ENCODE measurements around the gene IBSP. TPM values are rescaled to one million over a fixed set of nuclear protein-coding genes. Genes with fewer than 3 reads are reported as not detected.

Gene IBSP
- 0.21 TPM for total RNA-seq

GRCh38 chr4:87799301-87800113, at the start of gene IBSP:
Gene IBSP, plus strand, starts transcription at chr4:87799554. Its CDS starts 2,808 bp downstream, at chr4:87802362.
- Histone ChIP-seq H3K9me3 (ENCODE audit: low read depth, low read length) (no peaks in the 10 kb centered on the region), H3K4me3 (ENCODE audit: low read length) (no peak within 1 kb of the TSS), H3K4me1 (ENCODE audit: insufficient read depth, low read length) (no peaks in the 10 kb centered on the region), H3K27me3 (ENCODE audit: insufficient read depth, low read length) (no peaks in the 10 kb centered on the region)

GRCh38 chr4:87749883-87750282, 49.5 kb upstream of the IBSP start:
- H3K27me3 ChIP-seq (ENCODE audit: insufficient read depth, low read length): no peaks in the 10 kb centered on the region
- no peaks in the 10 kb centered on the region for H3K9me3 ChIP-seq (ENCODE audit: low read depth, low read length)
- H3K4me3 ChIP-seq (ENCODE audit: low read length): no peak overlapping the region
- no peaks in the 10 kb centered on the region for H3K4me1 ChIP-seq (ENCODE audit: insufficient read depth, low read length)

GRCh38 chr4:87758270-87758669, 41.1 kb upstream of the IBSP start:
- Histone ChIP-seq H3K27me3 (ENCODE audit: insufficient read depth, low read length) (no peaks in the 10 kb centered on the region), H3K4me1 (ENCODE audit: insufficient read depth, low read length) (no peaks in the 10 kb centered on the region), H3K9me3 (ENCODE audit: low read depth, low read length) (no peaks in the 10 kb centered on the region), H3K4me3 (ENCODE audit: low read length) (no peak overlapping the region)

- no peak overlapping the region for H3K4me3 ChIP-seq (ENCODE audit: low read length)
- H3K4me1 ChIP-seq (ENCODE audit: insufficient read depth, low read length): no peaks in the 10 kb centered on the region
- no peaks in the 10 kb centered on the region for H3K9me3 ChIP-seq (ENCODE audit: low read depth, low read length)
- H3K27me3 ChIP-seq (ENCODE audit: insufficient read depth, low read length): no peaks in the 10 kb centered on the region
Observed at GRCh38 chr4:87762311-87762710, 37.0 kb upstream of the IBSP start.

- no peak overlapping the region for H3K4me3 ChIP-seq (ENCODE audit: low read length)
- no peaks in the 10 kb centered on the region for H3K9me3 ChIP-seq (ENCODE audit: low read depth, low read length)
- H3K4me1 ChIP-seq (ENCODE audit: insufficient read depth, low read length): no peaks in the 10 kb centered on the region
- H3K27me3 ChIP-seq (ENCODE audit: insufficient read depth, low read length): no peaks in the 10 kb centered on the region
Observed at GRCh38 chr4:87781569-87781968, 17.8 kb upstream of the IBSP start.

- Histone ChIP-seq H3K27me3 (ENCODE audit: insufficient read depth, low read length) (no peaks in the 10 kb centered on the region), H3K9me3 (ENCODE audit: low read depth, low read length) (no peaks in the 10 kb centered on the region), H3K4me3 (ENCODE audit: low read length) (no peak overlapping the region), H3K4me1 (ENCODE audit: insufficient read depth, low read length) (no peaks in the 10 kb centered on the region)
Observed at GRCh38 chr4:87783781-87784180, 15.6 kb upstream of the IBSP start.

GRCh38 chr4:87785731-87786509, 13.4 kb upstream of the IBSP start:
- Histone ChIP-seq H3K4me1 (ENCODE audit: insufficient read depth, low read length) (no peaks in the 10 kb centered on the region), H3K4me3 (ENCODE audit: low read length) (no peak overlapping the region), H3K27me3 (ENCODE audit: insufficient read depth, low read length) (no peaks in the 10 kb centered on the region), H3K9me3 (ENCODE audit: low read depth, low read length) (no peaks in the 10 kb centered on the region)

- H3K27me3 ChIP-seq (ENCODE audit: insufficient read depth, low read length): no peaks in the 10 kb centered on the region
- no peak overlapping the region for H3K4me3 ChIP-seq (ENCODE audit: low read length)
- no peaks in the 10 kb centered on the region for H3K9me3 ChIP-seq (ENCODE audit: low read depth, low read length)
- peaks cover 10% of the 10 kb centered on the region for H3K4me1 ChIP-seq (ENCODE audit: insufficient read depth, low read length)
Observed at GRCh38 chr4:87802858-87803257, 3.5 kb downstream of the IBSP start.

GRCh38 chr4:87803421-87803820, 4.1 kb downstream of the IBSP start:
- no peak overlapping the region for H3K4me3 ChIP-seq (ENCODE audit: low read length)
- H3K27me3 ChIP-seq (ENCODE audit: insufficient read depth, low read length): no peaks in the 10 kb centered on the region
- no peaks in the 10 kb centered on the region for H3K9me3 ChIP-seq (ENCODE audit: low read depth, low read length)
- peaks cover 10% of the 10 kb centered on the region for H3K4me1 ChIP-seq (ENCODE audit: insufficient read depth, low read length)

- Histone ChIP-seq H3K4me3 (ENCODE audit: low read length) (no peak overlapping the region), H3K27me3 (ENCODE audit: insufficient read depth, low read length) (no peaks in the 10 kb centered on the region), H3K4me1 (ENCODE audit: insufficient read depth, low read length) (peaks cover 10% of the 10 kb centered on the region), H3K9me3 (ENCODE audit: low read depth, low read length) (no peaks in the 10 kb centered on the region)
Observed at GRCh38 chr4:87804871-87805270, 5.5 kb downstream of the IBSP start.

- H3K27me3 ChIP-seq (ENCODE audit: insufficient read depth, low read length): no peaks in the 10 kb centered on the region
- no peaks in the 10 kb centered on the region for H3K9me3 ChIP-seq (ENCODE audit: low read depth, low read length)
- no peak overlapping the region for H3K4me3 ChIP-seq (ENCODE audit: low read length)
- H3K4me1 ChIP-seq (ENCODE audit: insufficient read depth, low read length): peaks cover 10% of the 10 kb centered on the region
Observed at GRCh38 chr4:87805971-87806370, 6.6 kb downstream of the IBSP start.

- Histone ChIP-seq H3K4me3 (ENCODE audit: low read length) (no peak overlapping the region), H3K27me3 (ENCODE audit: insufficient read depth, low read length) (no peaks in the 10 kb centered on the region), H3K4me1 (ENCODE audit: insufficient read depth, low read length) (peaks cover 10% of the 10 kb centered on the region), H3K9me3 (ENCODE audit: low read depth, low read length) (no peaks in the 10 kb centered on the region)
Observed at GRCh38 chr4:87806520-87806919, 7.2 kb downstream of the IBSP start.

- Histone ChIP-seq H3K27me3 (ENCODE audit: insufficient read depth, low read length) (no peaks in the 10 kb centered on the region), H3K4me3 (ENCODE audit: low read length) (no peak overlapping the region), H3K9me3 (ENCODE audit: low read depth, low read length) (no peaks in the 10 kb centered on the region), H3K4me1 (ENCODE audit: insufficient read depth, low read length) (peaks cover 10% of the 10 kb centered on the region)
Observed at GRCh38 chr4:87807402-87807801, 8.0 kb downstream of the IBSP start.

GRCh38 chr4:87811977-87812376, 12.6 kb downstream of the IBSP start:
- H3K9me3 ChIP-seq (ENCODE audit: low read depth, low read length): no peaks in the 10 kb centered on the region
- no peaks in the 10 kb centered on the region for H3K27me3 ChIP-seq (ENCODE audit: insufficient read depth, low read length)
- no peak overlapping the region for H3K4me3 ChIP-seq (ENCODE audit: low read length)
- peaks cover 6% of the 10 kb centered on the region for H3K4me1 ChIP-seq (ENCODE audit: insufficient read depth, low read length)

- H3K4me1 ChIP-seq (ENCODE audit: insufficient read depth, low read length): no peaks in the 10 kb centered on the region
- H3K27me3 ChIP-seq (ENCODE audit: insufficient read depth, low read length): no peaks in the 10 kb centered on the region
- H3K4me3 ChIP-seq (ENCODE audit: low read length): no peak overlapping the region
- H3K9me3 ChIP-seq (ENCODE audit: low read depth, low read length): no peaks in the 10 kb centered on the region
Observed at GRCh38 chr4:87819281-87819919, 20.0 kb downstream of the IBSP start.

All from mononuclear cell (primary cell).